Karpas-422 (cell line): ENCODE data around the gene SIX6. TPM values are rescaled to one million over a fixed set of nuclear protein-coding genes. Genes with fewer than 3 reads are reported as not detected.

Experiments
- DNase-seq: peaks from one replicate; pipeline ENCODE4 v3.0.0-alpha.2; 2015
- H2AFZ ChIP-seq: fragments of 200-600 bp; sonication (generic); 2 replicates; pipeline ENCODE4 v1.6.1; 2014; ENCODE audit warnings: antibody characterized with exemption, low read length, mixed read lengths
- H3K27ac ChIP-seq: fragments of 200-600 bp; sonication (generic); 2 replicates; pipeline ENCODE4 v1.5.1; 2014; ENCODE audit warnings: mild to moderate bottlenecking, low read length, moderate library complexity
- H3K27me3 ChIP-seq: fragments of 200-600 bp; sonication (generic); 2 replicates; pipeline ENCODE4 v1.6.1; 2014; ENCODE audit warnings: low read length, mixed read lengths
- H3K36me3 ChIP-seq: fragments of 200-600 bp; sonication (generic); 2 replicates; pipeline ENCODE4 v1.6.1; 2014; ENCODE audit warnings: low read length, mixed read lengths; ENCODE audit not compliant: insufficient read depth
- H3K4me1 ChIP-seq: fragments of 200-600 bp; sonication (generic); 2 replicates; pipeline ENCODE4 v1.6.1; 2014; ENCODE audit warnings: mild to moderate bottlenecking, low read length, mixed read lengths
- H3K4me2 ChIP-seq: fragments of 200-600 bp; sonication (generic); 2 replicates; pipeline ENCODE4 v1.6.1; 2014; ENCODE audit warnings: low read length, low read depth, mild to moderate bottlenecking; ENCODE audit not compliant: poor library complexity, severe bottlenecking
- H3K4me3 ChIP-seq: fragments of 200-600 bp; sonication (generic); 2 replicates; pipeline ENCODE4 v1.5.1; 2014; ENCODE audit warnings: mild to moderate bottlenecking, antibody characterized with exemption, low read length, mixed read lengths
- H3K79me2 ChIP-seq: fragments of 200-600 bp; sonication (generic); 2 replicates; pipeline ENCODE4 v1.6.1; 2014; ENCODE audit warnings: mild to moderate bottlenecking, low read length, mixed read lengths
- H3K9ac ChIP-seq: fragments of 200-600 bp; sonication (generic); 2 replicates; pipeline ENCODE4 v1.6.0; 2014; ENCODE audit warnings: low read length
- H3K9me2 ChIP-seq: fragments of 200-600 bp; sonication (generic), shearing (Covaris generic); replicated peaks from 2 replicates; pipeline ENCODE4 v1.6.0; 2014; ENCODE audit warnings: mild to moderate bottlenecking, low read length, moderate library complexity; ENCODE audit not compliant: insufficient read depth
- H3K9me3 ChIP-seq: fragments of 300-700, 200-600 bp; sonication (generic); 2 replicates; pipeline ENCODE4 v1.6.1; 2014; ENCODE audit warnings: low read length, mixed read lengths
- H4K20me1 ChIP-seq: fragments of 200-600 bp; sonication (generic); 2 replicates; pipeline ENCODE4 v1.6.1; 2014; ENCODE audit warnings: mild to moderate bottlenecking, antibody characterized with exemption, low read length, low read depth; ENCODE audit not compliant: insufficient read depth
- total RNA-seq: library from RNA; depleted of rRNA; stranded (reverse); fragments of >200 nt; shearing (Covaris generic); gene quantifications from 2 replicates; pipeline ENCODE4 v1.2.3, GENCODE V29; 2014; ENCODE audit warnings: low replicate concordance

The SIX6 gene
- total RNA-seq, 1 experiment from 2014 or later, result not detected

DNA sequence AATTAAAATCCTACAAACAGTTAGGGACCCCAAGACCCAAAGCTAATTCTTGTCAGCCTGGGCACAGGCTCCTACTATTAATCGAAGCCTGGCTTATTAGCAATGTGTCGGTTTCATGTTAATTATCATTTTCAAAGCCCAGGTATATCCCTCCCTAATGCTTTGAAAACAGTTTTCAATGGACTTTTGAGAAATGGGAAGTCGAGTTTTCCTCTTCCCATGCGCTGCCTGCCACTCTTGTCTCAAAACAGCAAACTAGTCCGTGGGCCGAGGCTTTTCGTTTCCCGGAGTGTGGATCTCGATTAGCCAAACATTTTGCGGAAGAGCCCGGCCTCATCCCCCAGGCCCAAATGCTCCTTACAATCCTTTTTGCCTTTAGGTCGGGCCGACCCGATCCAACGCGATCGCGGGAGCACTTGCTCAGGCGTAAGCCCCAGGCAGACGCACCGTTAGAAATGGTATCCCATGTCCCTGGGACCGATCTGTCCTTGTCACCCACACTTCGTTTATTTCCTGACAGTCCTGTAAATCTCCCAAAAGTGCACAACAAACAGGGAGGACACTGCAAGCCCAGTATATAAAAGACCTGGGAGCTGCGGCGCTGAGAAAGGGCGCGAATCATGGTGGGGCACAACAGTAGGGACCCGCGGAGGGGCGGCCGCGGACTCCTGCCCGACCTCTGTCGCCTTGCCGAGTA lies 1.5 kb downstream of the SIX6 start:
- no peak overlapping the region for H3K27ac ChIP-seq
- H3K4me1 ChIP-seq, result no peaks in the 10 kb centered on the region

DNA sequence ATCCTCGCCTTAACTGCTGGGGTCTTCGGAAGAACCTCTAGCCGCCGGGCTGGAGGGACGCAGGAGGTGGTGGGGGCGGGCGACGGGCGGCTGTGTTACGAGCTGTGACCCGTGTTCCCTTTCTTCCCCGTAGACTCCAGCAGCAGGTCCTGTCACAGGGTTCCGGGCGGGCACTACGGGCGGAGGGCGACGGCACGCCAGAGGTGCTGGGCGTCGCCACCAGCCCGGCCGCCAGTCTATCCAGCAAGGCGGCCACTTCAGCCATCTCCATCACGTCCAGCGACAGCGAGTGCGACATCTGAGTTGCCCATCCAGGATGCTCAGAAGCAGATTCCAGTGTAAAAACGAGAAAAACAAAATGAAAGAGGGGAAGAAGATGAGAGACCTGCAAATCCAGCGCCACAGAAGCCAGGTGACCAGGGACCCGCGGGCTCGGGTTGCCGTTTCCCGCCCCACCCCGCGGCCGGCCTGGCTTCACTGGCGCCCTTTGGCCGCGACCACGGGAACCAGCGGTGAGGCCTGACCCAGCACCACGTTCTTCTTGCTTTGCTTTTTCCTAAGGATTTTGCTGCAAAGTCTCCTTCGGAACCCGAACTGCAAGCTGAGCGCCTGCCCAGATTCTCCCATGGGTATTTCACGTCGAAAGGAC lies 2.1 kb downstream of the SIX6 start:
- no peaks in the 10 kb centered on the region for H3K79me2 ChIP-seq
- DNase-seq, result no peak
- no peak overlapping the region for H3K4me2 ChIP-seq
- H3K36me3 ChIP-seq, result no peaks in the 10 kb centered on the region
- H3K27me3 ChIP-seq, result no peaks in the 10 kb centered on the region
- H3K9me3 ChIP-seq, result no peaks in the 10 kb centered on the region
- H2AFZ ChIP-seq, result no peak overlapping the region
- no peak overlapping the region for H3K4me3 ChIP-seq
- H3K9me2 ChIP-seq, result no peaks in the 10 kb centered on the region
- H3K4me1 ChIP-seq, result no peaks in the 10 kb centered on the region
- H3K27ac ChIP-seq, result no peak overlapping the region
- no peak overlapping the region for H3K9ac ChIP-seq
- no peaks in the 10 kb centered on the region for H4K20me1 ChIP-seq

More for the DNA sequence above, 1.5 kb downstream of the SIX6 start:
- H3K9me2 ChIP-seq, result no peaks in the 10 kb centered on the region
- H3K9ac ChIP-seq, result no peak overlapping the region
- no peak for DNase-seq
- no peak overlapping the region for H2AFZ ChIP-seq
- no peaks in the 10 kb centered on the region for H3K27me3 ChIP-seq
- H4K20me1 ChIP-seq, result no peaks in the 10 kb centered on the region
- H3K4me2 ChIP-seq, result no peak overlapping the region
- no peaks in the 10 kb centered on the region for H3K36me3 ChIP-seq
- no peaks in the 10 kb centered on the region for H3K9me3 ChIP-seq
- H3K79me2 ChIP-seq, result no peaks in the 10 kb centered on the region
- H3K4me3 ChIP-seq, result no peak overlapping the region

DNA sequence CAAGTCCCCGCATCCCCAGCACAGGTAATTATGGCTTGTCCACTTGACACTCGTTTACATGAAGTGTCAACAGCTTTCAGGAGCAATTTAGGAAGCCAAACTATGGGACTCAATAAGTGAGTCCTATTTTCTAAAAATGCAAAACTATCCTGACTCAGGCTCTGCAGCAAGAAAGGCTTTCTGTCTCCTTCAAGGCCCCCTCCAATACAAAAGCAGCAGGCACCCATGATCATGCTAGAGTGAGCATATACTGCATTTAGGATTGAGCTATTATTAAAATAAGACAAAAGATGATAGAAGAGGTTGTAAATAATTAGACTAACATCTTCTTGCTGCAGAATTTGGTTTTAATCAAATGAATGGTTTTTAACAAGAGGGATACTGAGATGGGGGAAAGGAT lies 3.2 kb downstream of the SIX6 start:
- DNase-seq, result no peak
- H3K9me3 ChIP-seq, result no peaks in the 10 kb centered on the region
- H2AFZ ChIP-seq, result no peak overlapping the region
- H3K4me3 ChIP-seq, result no peak overlapping the region
- H3K4me1 ChIP-seq, result no peaks in the 10 kb centered on the region
- H3K79me2 ChIP-seq, result no peaks in the 10 kb centered on the region
- H3K36me3 ChIP-seq, result no peaks in the 10 kb centered on the region
- H3K27ac ChIP-seq, result no peak overlapping the region
- no peak overlapping the region for H3K4me2 ChIP-seq
- H3K27me3 ChIP-seq, result no peaks in the 10 kb centered on the region
- no peaks in the 10 kb centered on the region for H4K20me1 ChIP-seq
- no peaks in the 10 kb centered on the region for H3K9me2 ChIP-seq
- no peak overlapping the region for H3K9ac ChIP-seq

DNA sequence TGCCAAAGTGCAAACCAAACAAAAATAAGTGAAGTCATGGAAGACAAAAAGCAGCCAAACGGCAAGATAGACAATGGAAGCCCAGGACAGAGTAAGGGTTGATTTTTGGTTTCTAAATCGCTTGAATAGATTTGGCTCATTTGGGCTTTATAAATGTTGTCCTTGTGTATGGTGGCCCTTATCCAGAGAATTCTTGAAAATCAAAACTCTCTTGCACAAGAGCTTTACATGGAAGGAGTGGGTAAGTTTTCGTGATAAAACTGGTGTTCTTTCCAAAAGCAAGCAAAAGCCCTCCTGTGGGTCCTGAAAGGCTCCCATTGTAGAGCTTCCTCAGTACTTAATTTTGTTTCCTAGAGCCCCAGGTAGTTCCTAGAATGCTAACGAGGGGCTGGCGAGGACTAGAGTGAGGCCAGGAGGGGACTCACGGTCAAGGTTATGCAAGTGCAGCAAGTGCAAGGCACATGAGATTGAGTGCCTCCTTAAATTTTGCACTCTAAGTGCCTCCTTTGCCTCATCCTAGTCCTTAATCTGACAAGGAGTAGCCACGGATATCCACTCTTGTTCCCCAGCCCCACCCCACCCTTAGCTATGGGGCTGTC lies 4.1 kb downstream of the SIX6 start:
- H3K36me3 ChIP-seq, result no peaks in the 10 kb centered on the region
- H3K4me3 ChIP-seq, result no peak overlapping the region
- no peaks in the 10 kb centered on the region for H3K27me3 ChIP-seq
- no peak overlapping the region for H2AFZ ChIP-seq
- no peak overlapping the region for H3K27ac ChIP-seq
- H3K9ac ChIP-seq, result no peak overlapping the region
- H4K20me1 ChIP-seq, result no peaks in the 10 kb centered on the region
- H3K79me2 ChIP-seq, result no peaks in the 10 kb centered on the region
- no peaks in the 10 kb centered on the region for H3K9me3 ChIP-seq
- no peaks in the 10 kb centered on the region for H3K4me1 ChIP-seq
- no peak for DNase-seq
- H3K4me2 ChIP-seq, result no peak overlapping the region
- no peaks in the 10 kb centered on the region for H3K9me2 ChIP-seq

GRCh38 chr14:60514378-60514740 lies 5.4 kb downstream of the SIX6 start:
- Histone ChIP-seq H3K9me3 (no peaks in the 10 kb centered on the region), H3K4me2 (no peak overlapping the region), H4K20me1 (no peaks in the 10 kb centered on the region), H3K4me1 (no peaks in the 10 kb centered on the region), H3K9ac (no peak overlapping the region), H3K27ac (no peak overlapping the region), H2AFZ (no peak overlapping the region), H3K4me3 (no peak overlapping the region), H3K36me3 (no peaks in the 10 kb centered on the region), H3K9me2 (no peaks in the 10 kb centered on the region), H3K27me3 (no peaks in the 10 kb centered on the region), H3K79me2 (no peaks in the 10 kb centered on the region)
- DNase-seq, result no peak

DNA sequence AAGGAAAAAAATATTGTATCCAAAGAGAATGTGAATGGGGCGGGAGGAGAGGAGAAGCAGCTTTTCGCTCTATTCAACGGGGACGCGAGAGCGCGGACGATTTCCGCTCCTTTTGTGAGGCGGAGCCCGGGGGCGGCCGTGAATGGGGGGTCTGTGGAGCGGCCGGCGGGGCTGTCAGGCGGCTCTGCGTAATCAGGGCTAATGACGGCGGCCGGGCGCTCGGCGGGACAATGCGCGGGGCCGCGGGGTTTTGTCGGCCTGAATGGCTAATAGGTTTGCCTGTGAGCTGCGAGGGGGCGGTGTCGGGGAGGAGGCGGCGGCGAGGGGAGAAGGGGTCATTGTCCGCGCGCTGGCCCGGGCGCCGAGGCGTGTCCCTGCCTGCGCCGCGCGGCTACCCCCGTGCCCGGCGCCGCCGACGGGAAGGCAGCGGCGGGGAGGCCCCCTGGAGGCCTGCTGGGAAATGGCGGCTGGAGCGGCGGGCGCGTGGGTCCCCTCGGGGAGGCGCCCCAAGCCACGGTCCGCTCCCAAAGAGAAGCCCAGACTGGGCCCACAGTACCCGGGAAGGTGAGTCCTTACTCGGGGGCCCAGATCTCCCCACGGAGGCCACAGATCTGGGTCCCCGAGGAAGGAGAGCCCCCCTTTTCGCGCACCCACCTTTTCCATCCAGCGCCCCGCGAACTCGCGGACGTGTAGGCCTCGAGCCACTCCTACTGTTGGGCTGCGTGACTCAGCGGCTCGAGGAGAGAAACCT lies 6.0 kb downstream of the SIX6 start:
- H3K9ac ChIP-seq, result no peak overlapping the region
- no peak for DNase-seq
- no peak overlapping the region for H3K4me3 ChIP-seq
- H3K9me3 ChIP-seq, result no peaks in the 10 kb centered on the region
- no peaks in the 10 kb centered on the region for H3K4me1 ChIP-seq
- no peak overlapping the region for H2AFZ ChIP-seq
- no peaks in the 10 kb centered on the region for H3K27me3 ChIP-seq
- H3K27ac ChIP-seq, result no peak overlapping the region
- H3K9me2 ChIP-seq, result no peaks in the 10 kb centered on the region
- no peak overlapping the region for H3K4me2 ChIP-seq
- H3K79me2 ChIP-seq, result no peaks in the 10 kb centered on the region
- no peaks in the 10 kb centered on the region for H3K36me3 ChIP-seq
- no peaks in the 10 kb centered on the region for H4K20me1 ChIP-seq

GRCh38 chr14:60515511-60516289 lies 6.8 kb downstream of the SIX6 start:
- Histone ChIP-seq H3K4me1 (no peaks in the 10 kb centered on the region), H3K9ac (no peak overlapping the region), H3K9me3 (no peaks in the 10 kb centered on the region), H3K27ac (no peak overlapping the region), H3K9me2 (no peaks in the 10 kb centered on the region), H2AFZ (no peak overlapping the region), H4K20me1 (no peaks in the 10 kb centered on the region), H3K4me2 (no peak overlapping the region), H3K4me3 (no peak overlapping the region), H3K27me3 (no peaks in the 10 kb centered on the region), H3K36me3 (no peaks in the 10 kb centered on the region), H3K79me2 (no peaks in the 10 kb centered on the region)
- no peak for DNase-seq
